H1 (cell line): ENCODE results near the gene ASPRV1. TPM values are rescaled to one million over a fixed set of nuclear protein-coding genes. Genes with fewer than 3 reads are reported as not detected.
A peak's percentile ranks its signal among the peaks of the same experiment; 100 is the strongest.

Source experiments
- CTCF ChIA-PET: fragments of 300-600 bp; sonication (Branson Sonifier 250); formaldehyde crosslinking; loops from one replicate; lab custom pipeline; 2021; ENCODE audit not compliant: partially characterized antibody; lab: Charles Lee
- POLR2A ChIA-PET: fragments of 300-600 bp; sonication (Branson Sonifier 250); formaldehyde crosslinking; loops from one replicate; lab custom pipeline; 2021; ENCODE audit warnings: inconsistent platforms; ENCODE audit not compliant: partially characterized antibody; lab: Charles Lee
- DNase-seq, 2 experiments: peaks; one replicate each; pipeline versions ENCODE4 v3.0.0 to v3.0.0-alpha.2; 2010 to 2022; ENCODE audit warnings: low spot score in 2 of 2, low read depth in 1 of 2, mixed read lengths in 1 of 2
- FAIRE-seq: peaks from 2 replicates; lab custom pipeline; 2011; peaks lifted over from hg19 to GRCh38; lab: Jason Lieb, UNC
- H2AFZ ChIP-seq: 2 replicates; pipeline ENCODE4 v1.8.1; 2012; ENCODE audit warnings: low read length, inconsistent platforms
- H2AK5ac ChIP-seq: 2 replicates; pipeline ENCODE4 v1.6.1; 2013; ENCODE audit warnings: low read depth, low read length
- H2BK120ac ChIP-seq: replicated peaks from 2 replicates; pipeline ENCODE3; 2013; ENCODE audit warnings: low read depth, low read length, inconsistent platforms
- H2BK12ac ChIP-seq: 2 replicates; pipeline ENCODE4 v1.6.1; 2013; ENCODE audit warnings: low read depth, low read length
- H2BK15ac ChIP-seq: 2 replicates; pipeline ENCODE4 v1.6.1; 2013; ENCODE audit warnings: low read length
- H2BK20ac ChIP-seq: 2 replicates; pipeline ENCODE4 v1.6.1; 2013; ENCODE audit warnings: low read length
- H2BK5ac ChIP-seq: 2 replicates; pipeline ENCODE4 v1.6.1; 2013; ENCODE audit warnings: low read depth, low read length
- H3K14ac ChIP-seq: 2 replicates; pipeline ENCODE4 v1.6.1; 2013; ENCODE audit warnings: inconsistent platforms; ENCODE audit not compliant: insufficient read length
- H3K18ac ChIP-seq: 2 replicates; pipeline ENCODE4 v1.6.1; 2013; ENCODE audit warnings: low read length; ENCODE audit errors: extremely low read depth
- H3K23ac ChIP-seq: 2 replicates; pipeline ENCODE4 v1.6.1; 2013; ENCODE audit warnings: inconsistent platforms; ENCODE audit not compliant: insufficient read length
- H3K23me2 ChIP-seq: 2 replicates; pipeline ENCODE4 v1.6.1; 2013; ENCODE audit warnings: low read depth, low read length
- H3K27ac ChIP-seq: 2 replicates; pipeline ENCODE4 v1.6.1; 2011; ENCODE audit warnings: low read depth, low read length, inconsistent platforms
- H3K27me3 ChIP-seq, 4 experiments: replicated peaks in 1 of 4; 1 replicate in 1 of 4; 2 replicates in 3 of 4; pipeline versions ENCODE4 v1.6.1 to v1.8.1; 2011 to 2013; ENCODE audit warnings: low read length in 3 of 4, mild to moderate bottlenecking in 3 of 4, inconsistent platforms in 2 of 4, mixed read lengths in 2 of 4, moderate library complexity in 1 of 4; ENCODE audit not compliant: control insufficient read depth in 3 of 4, insufficient read depth in 3 of 4; ENCODE audit errors: extremely low read depth in 1 of 4
- H3K36me3 ChIP-seq, 4 experiments: 2 replicates each; pipeline versions ENCODE4 v1.6.1 to v1.8.1; 2011 to 2013; ENCODE audit warnings: mild to moderate bottlenecking in 4 of 4, low read length in 3 of 4, moderate library complexity in 2 of 4, control low read depth in 1 of 4, inconsistent platforms in 1 of 4; ENCODE audit not compliant: insufficient read depth in 4 of 4, control insufficient read depth in 2 of 4
- H3K4ac ChIP-seq: replicated peaks from 2 replicates; pipeline ENCODE3; 2013; ENCODE audit warnings: low read length, low read depth, mixed read lengths, inconsistent platforms; ENCODE audit not compliant: insufficient read length
- H3K4me1 ChIP-seq, 4 experiments: replicated peaks in 1 of 4; 1 replicate in 1 of 4; 2 replicates in 3 of 4; pipeline versions ENCODE4 v1.6.1 to v1.8.1; 2011 to 2013; ENCODE audit warnings: low read length in 3 of 4, inconsistent platforms in 2 of 4, mixed read lengths in 1 of 4; ENCODE audit not compliant: insufficient read depth in 4 of 4, control insufficient read depth in 3 of 4
- H3K4me2 ChIP-seq, 2 experiments: 2 replicates each; pipeline versions ENCODE4 v1.6.1 to v1.8.1; 2011 to 2013; ENCODE audit warnings: low read depth in 2 of 2, low read length in 2 of 2, control low read depth in 1 of 2, inconsistent platforms in 1 of 2, mild to moderate bottlenecking in 1 of 2; ENCODE audit not compliant: insufficient read depth in 1 of 2
- H3K4me3 ChIP-seq, 4 experiments: fragments of 200-600, 300-600 bp in 1 of 4; sonication (generic), shearing (Covaris generic), sonication (Bioruptor Twin) in 1 of 4; 2 replicates each; pipeline versions ENCODE4 v1.5.1 to v1.8.1; 2011 to 2016; ENCODE audit warnings: low read length in 4 of 4, low read depth in 3 of 4, control low read depth in 2 of 4, inconsistent platforms in 2 of 4, mild to moderate bottlenecking in 2 of 4, mixed read lengths in 1 of 4, moderate library complexity in 1 of 4; ENCODE audit not compliant: insufficient read depth in 2 of 4; ENCODE audit errors: extremely low read depth in 1 of 4
- H3K56ac ChIP-seq: replicated peaks from 2 replicates; pipeline ENCODE3; 2013; ENCODE audit warnings: low read depth, mild to moderate bottlenecking, mixed read lengths, low read length, inconsistent platforms; ENCODE audit not compliant: insufficient read length
- H3K79me1 ChIP-seq: 2 replicates; pipeline ENCODE4 v1.6.1; 2013; ENCODE audit warnings: low read depth, low read length, control low read depth
- H3K79me2 ChIP-seq, 2 experiments: 2 replicates each; pipeline versions ENCODE4 v1.6.1 to v1.8.1; 2012 to 2013; ENCODE audit warnings: low read length in 2 of 2, mild to moderate bottlenecking in 2 of 2, inconsistent platforms in 1 of 2; ENCODE audit not compliant: insufficient read depth in 2 of 2, control insufficient read depth in 1 of 2
- H3K9ac ChIP-seq, 4 experiments: replicated peaks in 1 of 4; 1 replicate in 1 of 4; 2 replicates in 3 of 4; pipeline versions ENCODE4 v1.6.1 to v1.8.1; 2011 to 2013; ENCODE audit warnings: low read depth in 3 of 4, low read length in 3 of 4, control low read depth in 2 of 4, mild to moderate bottlenecking in 2 of 4, moderate library complexity in 2 of 4, inconsistent platforms in 1 of 4; ENCODE audit errors: extremely low read depth in 1 of 4
- H3K9me3 ChIP-seq, 2 experiments: 2 replicates each; pipeline versions ENCODE4 v1.6.1 to v1.8.1; 2012 to 2013; ENCODE audit warnings: mild to moderate bottlenecking in 2 of 2, moderate library complexity in 2 of 2, control low read depth in 1 of 2, inconsistent platforms in 1 of 2, low read depth in 1 of 2, low read length in 1 of 2, mixed read lengths in 1 of 2; ENCODE audit not compliant: insufficient read depth in 2 of 2
- H4K20me1 ChIP-seq, 2 experiments: replicated peaks in 1 of 2; 2 replicates each; pipeline versions ENCODE3 to v1.8.1; 2011 to 2013; ENCODE audit warnings: inconsistent platforms in 2 of 2, low read length in 2 of 2, mild to moderate bottlenecking in 1 of 2; ENCODE audit not compliant: insufficient read depth in 2 of 2, control insufficient read depth in 1 of 2
- H4K5ac ChIP-seq: 2 replicates; pipeline ENCODE4 v1.6.1; 2013; ENCODE audit warnings: low read length, low read depth, mixed read lengths, inconsistent platforms; ENCODE audit not compliant: insufficient read length
- H4K8ac ChIP-seq: 2 replicates; pipeline ENCODE4 v1.8.0; 2013; ENCODE audit warnings: mild to moderate bottlenecking, moderate library complexity, low read length, inconsistent platforms; ENCODE audit not compliant: insufficient read depth; ENCODE audit errors: extremely low read depth
- H4K91ac ChIP-seq: replicated peaks from 2 replicates; pipeline ENCODE3; 2013; ENCODE audit warnings: low read length, mixed read lengths, inconsistent platforms; ENCODE audit not compliant: insufficient read length
- TAF1 ChIP-seq: IDR thresholded peaks from 2 replicates; pipeline ENCODE4 v1.6.1; 2011; ENCODE audit warnings: mild to moderate bottlenecking, low read depth, low read length
- YY1 ChIP-seq: IDR thresholded peaks from 2 replicates; pipeline ENCODE4 v1.6.1; 2011; ENCODE audit warnings: low read depth, mild to moderate bottlenecking, low read length
- polyA plus RNA-seq, 7 experiments: library from polyadenylated mRNA; depleted of rRNA in 3 of 7; stranded (reverse) in 5 of 7; unstranded in 2 of 7; fragments of >200 nt in 5 of 7; fragments of 200-250 nt in 2 of 7; gene quantifications; 1 replicate in 5 of 7; 2 replicates in 1 of 7; 4 replicates in 1 of 7; pipeline versions ENCODE4 v1.2.1 to v1.2.3, GENCODE V29; 2011 to 2013; ENCODE audit warnings: missing spikeins in 2 of 7, mixed read lengths in 2 of 7
- total RNA-seq: library from RNA; stranded (reverse); fragmentation: NEBNext Ultra II Directional; extraction: Animal tissue kit (Norgen Biotek cat#: 25700); gene quantifications from 2 replicates; pipeline ENCODE4 v1.2.1, GENCODE V29; 2021

The ASPRV1 gene
- total and polyA plus RNA-seq, 2 of the 8 experiments (the other 6 are each of a cell fraction or from before 2014, with no cell fraction given) = 0.59 to 0.95 TPM

DNA sequence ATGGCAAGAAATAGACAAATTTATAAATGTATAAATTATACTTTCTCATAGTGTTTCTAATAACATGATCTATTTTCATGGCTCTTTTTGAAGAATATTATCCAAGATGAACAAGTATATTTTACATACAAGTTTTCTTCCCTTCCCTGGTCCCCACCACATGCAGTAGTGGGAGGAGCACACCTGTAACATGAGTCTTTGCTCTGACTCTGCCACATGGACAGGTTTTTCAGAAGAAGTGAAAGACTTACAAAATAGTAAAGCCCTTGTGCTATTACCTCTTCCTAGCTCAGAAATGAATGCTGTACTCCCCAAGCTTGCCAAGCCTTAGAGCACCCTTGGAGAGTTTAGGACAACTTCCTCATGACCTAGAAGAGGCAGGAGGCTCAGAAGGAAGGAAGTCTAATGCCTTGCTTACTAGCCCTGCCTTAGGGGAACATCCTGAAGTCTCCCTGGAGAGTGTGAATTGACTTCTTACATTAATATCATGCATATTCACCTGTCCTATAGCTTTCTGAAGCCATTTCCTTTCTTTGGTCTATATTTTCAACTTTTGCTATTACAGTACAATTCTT lies 28.1 kb downstream of the ASPRV1 start:
- H2BK20ac ChIP-seq = no peak overlapping the region
- no peak overlapping the region for H3K4ac ChIP-seq
- H3K79me2 ChIP-seq = no peaks in the 10 kb centered on the region
- peaks cover 0 to 6% (median 3%) of the 10 kb centered on the region in 4 experiments; a peak in 3 of 7 replicates for H3K4me1 ChIP-seq
- H3K18ac ChIP-seq = no peak overlapping the region
- H4K5ac ChIP-seq = no peak overlapping the region
- H3K23me2 ChIP-seq = no peaks in the 10 kb centered on the region
- H3K79me1 ChIP-seq = no peaks in the 10 kb centered on the region
- no peak overlapping the region for H3K14ac ChIP-seq
- no peak overlapping the region for H3K4me2 ChIP-seq
- no peak overlapping the region for H3K27ac ChIP-seq
- H2AK5ac ChIP-seq = no peak overlapping the region
- H2BK5ac ChIP-seq = no peak overlapping the region
- H3K4me3 ChIP-seq = no peak overlapping the region
- no peak overlapping the region for H4K91ac ChIP-seq
- H4K8ac ChIP-seq = no peak overlapping the region
- H3K56ac ChIP-seq = no peak overlapping the region
- H3K27me3 ChIP-seq = no peaks in the 10 kb centered on the region
- DNase-seq (no peak), FAIRE-seq (no peak)
- H3K9me3 ChIP-seq = no peaks in the 10 kb centered on the region
- no peak overlapping the region for H3K23ac ChIP-seq
- CTCF ChIA-PET = interaction anchor here (0.9 to 2.8 kb wide), 5 partner anchors 12 to 138 kb away, joined by 3 to 11 read pairs (median 6); no protein-coding TSS in a partner anchor
- no peak overlapping the region for H2BK120ac ChIP-seq
- H2AFZ ChIP-seq = 0 out of 2 replicates have a peak overlapping the region, but pooled peaks have one; percentile 35
- no peaks in the 10 kb centered on the region for H4K20me1 ChIP-seq
- H3K9ac ChIP-seq = no peak overlapping the region
- H2BK12ac ChIP-seq = no peak overlapping the region
- peaks cover 0 to 3% (median 0%) of the 10 kb centered on the region in 4 experiments; a peak in 2 of 8 replicates for H3K36me3 ChIP-seq
- POLR2A ChIA-PET = interaction anchor here (0.6 to 2.3 kb wide), 3 partner anchors 19 to 133 kb away, joined by 3 to 6 read pairs (median 4); partner anchors contain the start of gene MXD1
- H2BK15ac ChIP-seq = no peak overlapping the region
- TF ChIP-seq YY1 (no peak), TAF1 (no peak)
